Measurements from ENCODE around the gene KDELR1.

Gene KDELR1

DNA sequence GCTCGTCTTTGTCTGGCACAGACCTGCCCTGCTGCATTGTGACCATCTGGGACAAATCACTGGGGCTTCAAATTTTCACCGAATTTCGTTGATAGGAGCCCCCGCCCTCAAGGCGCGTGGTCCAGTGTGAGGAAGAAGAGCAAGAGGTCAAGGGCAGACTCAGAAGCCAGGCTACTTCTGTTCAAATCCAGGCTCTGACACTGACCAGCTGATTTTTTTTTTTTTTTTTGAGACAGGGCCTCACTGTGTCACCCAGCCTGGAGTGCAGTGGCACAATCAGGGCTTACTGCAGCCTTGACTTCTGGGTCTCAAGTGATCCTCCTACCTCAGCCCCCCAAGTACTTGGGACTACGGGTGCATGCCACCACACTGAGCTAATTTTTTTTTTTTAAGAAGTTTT is 20.0 kb downstream of the KDELR1 start:
- DNase-seq (ENCODE audit: low spot score) = no peak

GRCh38 chr19:48370955-48371354 is 20.4 kb downstream of the KDELR1 start:
- DNase-seq (ENCODE audit: low spot score) = no peak

- DNase-seq (ENCODE audit: low spot score) = no peak
Measured at GRCh38 chr19:48368936-48369335, 22.4 kb downstream of the KDELR1 start.

DNA sequence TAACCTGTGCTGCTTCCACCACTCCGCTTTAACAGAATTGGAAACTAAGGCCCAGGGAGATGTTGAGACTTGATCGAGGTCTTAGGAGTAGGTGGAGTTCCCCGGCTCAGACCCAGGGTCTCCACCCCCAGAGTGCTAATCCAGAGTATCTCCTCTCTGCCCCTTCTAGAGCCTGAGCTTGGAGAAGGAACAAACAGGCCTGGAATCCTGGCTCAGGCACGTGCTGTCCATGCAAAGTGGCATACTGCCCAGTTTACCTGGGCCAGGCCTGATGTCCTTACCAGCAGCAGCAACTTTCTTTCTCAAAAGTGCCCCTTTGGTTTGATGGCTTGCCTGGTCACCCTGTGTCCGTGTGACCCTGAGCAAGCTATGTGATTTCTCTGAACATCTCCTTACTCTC is 23.5 kb downstream of the KDELR1 start:
- DNase-seq (ENCODE audit: low spot score) = no peak

GRCh38 chr19:48365602-48366001 is 25.7 kb downstream of the KDELR1 start:
- no peak for DNase-seq (ENCODE audit: low spot score)

- no peak for DNase-seq (ENCODE audit: low spot score)
Measured at GRCh38 chr19:48364598-48365348, 26.6 kb downstream of the KDELR1 start.

GRCh38 chr19:48363810-48364597 is 27.3 kb downstream of the KDELR1 start, which contains the start of the genes SYNGR4 and TMEM143:
SYNGR4 (plus strand) TSS chr19:48364367; CDS start chr19:48365843, 1,476 bp downstream.
TMEM143 (minus strand) TSS chr19:48363940; CDS start chr19:48363920, 20 bp downstream.
- peak; percentile 99 for DNase-seq (ENCODE audit: low spot score)

DNA sequence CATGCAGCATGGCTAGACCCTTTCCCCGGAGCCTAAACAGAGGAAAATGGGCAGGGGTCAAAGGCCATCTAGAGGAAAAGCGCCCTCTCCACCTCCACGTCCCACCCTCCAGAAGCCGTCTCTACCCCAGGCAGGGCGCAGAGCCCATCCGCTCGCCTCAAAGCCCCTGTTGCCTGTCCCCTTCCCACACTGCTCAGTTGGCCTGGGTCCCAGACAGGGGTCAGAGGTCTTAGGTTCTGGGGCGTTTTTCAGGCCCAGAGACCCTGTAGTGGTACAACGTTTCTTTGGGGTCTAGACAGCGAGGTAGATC is 27.9 kb downstream of the KDELR1 start:
- DNase-seq (ENCODE audit: low spot score) = peak; percentile 6

DNA sequence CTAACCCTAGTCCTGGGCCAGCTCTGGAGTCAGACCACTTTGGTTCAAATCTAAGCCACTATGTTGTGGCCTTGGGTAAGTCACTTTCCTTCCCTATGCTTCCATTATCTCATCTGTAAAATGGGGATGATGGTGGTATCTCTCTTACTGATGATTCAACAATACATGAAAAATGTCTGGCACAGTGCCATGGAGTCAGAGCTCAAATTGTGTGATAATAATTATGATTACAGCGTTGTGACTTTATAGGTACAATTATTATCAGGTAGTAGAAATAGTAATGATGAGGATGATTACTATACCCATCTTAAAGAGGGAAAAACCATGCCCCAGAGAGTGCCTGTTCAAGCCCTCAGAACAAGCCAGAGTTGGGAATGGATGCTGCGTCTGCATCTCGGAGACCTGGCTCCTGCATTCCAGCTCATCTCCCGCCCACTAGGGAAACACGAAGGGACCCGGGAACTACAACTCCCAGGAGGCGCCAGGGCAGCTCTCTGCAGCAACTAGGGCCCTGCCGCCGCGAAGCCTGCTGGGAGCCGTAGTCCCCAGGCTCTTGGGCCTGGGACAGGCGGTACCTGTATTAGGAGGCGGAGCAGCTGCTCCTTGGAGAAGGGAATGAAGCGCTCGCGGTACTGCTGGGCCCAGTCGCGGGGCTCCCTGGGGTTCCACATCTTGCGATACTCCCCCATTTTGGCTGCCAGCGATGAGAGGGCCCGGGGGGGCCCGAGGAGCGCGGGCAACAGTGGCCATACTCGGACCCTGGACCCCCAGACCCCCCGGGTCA is 28.4 kb downstream of the KDELR1 start:
- peak; percentile 97 for DNase-seq (ENCODE audit: low spot score)

- DNase-seq (ENCODE audit: low spot score) = no peak
Measured at GRCh38 chr19:48361912-48362311, 29.4 kb downstream of the KDELR1 start.

DNA sequence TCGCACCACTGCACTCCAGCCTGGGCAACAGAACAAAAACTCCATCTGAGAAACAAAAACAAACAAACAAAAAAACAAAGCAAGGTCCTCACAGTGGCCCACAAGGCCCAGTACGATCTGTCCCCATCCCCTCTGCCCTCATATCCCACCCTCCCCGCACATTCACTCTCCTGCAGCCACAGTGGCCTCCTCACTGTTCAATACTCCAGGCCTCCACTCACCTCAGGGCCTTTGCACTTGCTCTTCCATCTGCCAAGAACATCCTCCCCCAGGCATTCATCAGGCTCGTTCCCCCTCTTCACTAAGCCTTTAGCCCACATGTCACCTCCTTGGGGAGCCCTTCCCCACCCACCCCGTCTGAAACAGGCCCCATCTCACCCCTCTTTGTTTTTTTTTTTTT is 32.2 kb downstream of the KDELR1 start:
- DNase-seq (ENCODE audit: low spot score) = no peak

- no peak for DNase-seq (ENCODE audit: low spot score)
Measured at GRCh38 chr19:48355365-48355954, 35.9 kb downstream of the KDELR1 start.

DNA sequence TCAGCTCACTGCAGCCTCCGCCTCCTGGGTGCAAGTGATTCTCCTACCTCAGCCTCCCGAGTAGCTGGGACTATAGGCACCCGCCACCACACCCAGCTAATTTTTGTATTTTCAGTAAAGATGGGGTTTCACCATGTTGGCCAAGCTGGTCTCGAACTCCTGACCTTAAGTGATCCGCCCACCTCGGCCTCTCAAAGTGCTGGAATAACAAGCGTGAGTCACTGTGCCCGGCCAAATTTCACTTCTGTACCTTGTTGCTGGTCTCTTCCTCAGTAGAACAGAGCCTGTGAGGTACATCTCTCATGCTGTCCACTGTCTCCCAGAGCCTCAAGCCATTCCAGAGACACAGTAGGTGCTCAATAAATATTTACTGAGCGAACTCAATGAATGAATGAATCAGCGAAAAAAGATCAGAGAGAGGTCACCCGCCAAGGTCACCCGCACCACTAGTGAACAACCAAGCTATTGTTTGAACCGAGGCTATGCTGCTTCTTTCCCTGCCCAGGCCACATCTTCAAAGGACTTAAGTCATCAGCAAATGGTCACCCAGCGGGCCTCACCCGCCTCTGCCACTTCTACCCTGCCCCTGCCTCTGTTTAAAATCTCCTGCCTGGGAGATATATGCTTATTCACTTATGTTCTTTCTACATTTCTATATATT is 36.9 kb downstream of the KDELR1 start:
- DNase-seq (ENCODE audit: low spot score) = no peak

DNA sequence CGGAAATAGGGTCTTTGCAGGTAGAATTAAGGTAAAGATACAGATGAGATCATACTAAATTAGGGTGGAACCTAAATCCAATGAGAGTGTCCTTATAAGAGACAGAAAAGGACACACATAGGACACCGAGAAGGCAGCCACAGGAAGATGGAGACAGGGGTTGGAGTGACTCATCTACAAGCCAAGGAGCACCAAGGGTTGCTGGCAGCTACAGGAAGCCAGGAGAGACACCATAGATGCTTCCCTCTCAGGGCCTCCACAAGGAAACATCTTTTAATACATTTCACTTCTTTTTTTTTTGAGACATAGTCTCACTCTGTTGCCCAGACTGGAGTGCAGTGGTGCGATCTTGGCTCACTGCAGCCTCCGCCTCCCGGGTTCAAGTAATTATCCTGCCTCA is 37.7 kb downstream of the KDELR1 start:
- no peak for DNase-seq (ENCODE audit: low spot score)

GRCh38 chr19:48351341-48351752 is 40.0 kb downstream of the KDELR1 start:
- DNase-seq (ENCODE audit: low spot score) = peak; percentile 54

- no peak for DNase-seq (ENCODE audit: low spot score)
Measured at GRCh38 chr19:48350856-48351255, 40.5 kb downstream of the KDELR1 start.

DNA sequence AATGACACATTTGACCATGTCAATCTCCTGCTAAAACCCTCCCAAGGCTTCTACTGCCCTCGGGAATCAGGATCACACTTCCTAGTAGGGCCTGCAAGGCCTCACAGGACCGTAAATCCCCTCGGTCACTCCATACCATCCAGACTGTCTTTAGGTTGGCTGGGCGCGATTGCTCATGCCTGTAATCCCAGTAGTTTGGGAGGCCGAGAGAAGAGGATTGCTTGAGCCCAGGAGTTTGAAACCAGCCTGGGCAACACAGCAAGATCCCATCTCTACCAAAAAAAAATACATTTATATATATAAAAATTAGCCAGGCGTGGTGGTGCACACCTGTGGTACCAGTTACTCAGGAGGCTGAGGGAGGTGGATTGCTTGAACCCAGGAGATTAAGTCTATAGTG is 42.6 kb downstream of the KDELR1 start:
- no peak for DNase-seq (ENCODE audit: low spot score)

GRCh38 chr19:48348045-48348444 is 43.3 kb downstream of the KDELR1 start:
- no peak for DNase-seq (ENCODE audit: low spot score)

DNA sequence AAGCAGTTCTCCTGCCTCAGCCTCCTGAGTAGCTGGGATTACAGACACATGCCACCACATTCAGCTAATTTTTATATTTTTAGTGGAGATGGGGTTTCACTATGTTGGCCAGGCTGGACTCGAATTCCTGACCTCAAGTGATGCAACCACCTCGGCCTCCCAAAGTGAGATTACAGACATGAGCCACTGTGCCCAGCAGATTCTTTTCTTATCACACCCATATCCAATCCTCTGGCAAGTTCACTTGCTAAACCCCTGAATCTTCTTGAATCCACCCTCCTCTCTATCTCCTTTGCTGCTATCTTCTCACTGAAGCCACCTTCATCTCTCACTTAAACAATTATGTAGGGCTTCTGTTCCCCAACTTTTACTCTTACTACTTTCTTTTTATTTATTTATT is 45.2 kb downstream of the KDELR1 start:
- DNase-seq (ENCODE audit: low spot score) = no peak

DNA sequence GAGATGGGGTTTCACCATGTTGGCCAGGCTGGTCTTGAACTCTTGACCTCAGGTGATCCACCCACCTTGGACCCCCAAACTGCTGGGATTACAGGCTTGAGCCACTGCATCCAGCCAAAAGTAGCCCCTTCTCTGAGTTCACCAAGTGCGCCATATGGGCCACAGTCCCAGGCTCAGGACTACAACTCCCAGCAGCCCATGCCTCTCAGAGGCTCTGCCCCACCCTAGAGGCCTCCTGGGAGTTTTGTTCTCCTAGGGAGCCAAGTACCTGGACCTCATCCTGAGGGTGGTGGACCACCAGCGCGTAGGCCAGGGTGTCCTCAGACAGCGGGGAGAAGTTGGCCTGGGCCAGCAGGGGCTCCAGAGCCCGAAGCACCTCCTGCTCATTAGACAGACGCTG is 46.5 kb downstream of the KDELR1 start:
- DNase-seq (ENCODE audit: low spot score) = no peak

- DNase-seq (ENCODE audit: low spot score) = peak; percentile 35
Measured at GRCh38 chr19:48342841-48343540, 48.4 kb downstream of the KDELR1 start.

All from RKO (cell line).